Transverse colon (tissue), 4 donors: ENCODE results near the gene SHLD1. TPM values are rescaled to one million over a fixed set of nuclear protein-coding genes. Genes with fewer than 3 reads are reported as not detected.

ENCODE experiments used
- DNase-seq: peaks from one replicate; pipeline ENCODE4 v3.0.0-alpha.2; 2019
- H3K27ac ChIP-seq, 4 donors: fragments of 200-600 bp; sonication (generic); 2 replicates each; pipeline ENCODE4 v1.5.1; 2016 to 2018; ENCODE audit warnings: inconsistent platforms in 4 of 4
- H3K27me3 ChIP-seq: fragments of 200-600 bp; sonication (generic); 2 replicates; pipeline ENCODE4 v1.5.1; 2017; ENCODE audit warnings: inconsistent platforms
- H3K36me3 ChIP-seq, 4 donors: fragments of 200-600 bp; sonication (generic); 2 replicates each; pipeline ENCODE4 v1.5.1; 2017 to 2019; ENCODE audit warnings: inconsistent platforms in 4 of 4
- H3K4me1 ChIP-seq, 4 donors: fragments of 200-600 bp; sonication (generic); 2 replicates each; pipeline ENCODE4 v1.5.1; 2017 to 2020; ENCODE audit warnings: inconsistent platforms in 4 of 4
- H3K4me3 ChIP-seq, 4 donors: fragments of 200-600 bp; sonication (generic); 1 replicate in 1 of 4; 2 replicates in 3 of 4; pipeline versions ENCODE4 v1.5.1 to v1.6.1; 2017 to 2019; ENCODE audit warnings: inconsistent platforms in 4 of 4
- H3K9me3 ChIP-seq, 2 donors: fragments of 200-600 bp; sonication (generic); 2 replicates each; pipeline ENCODE4 v1.5.1; 2017 to 2019; ENCODE audit warnings: inconsistent platforms in 2 of 2
- CTCF ChIP-seq, 5 experiments: fragments of 200-600 bp in 3 of 5; fragments of 450-650 bp in 2 of 5; sonication (generic) in 3 of 5; IDR thresholded peaks; 1 replicate in 2 of 5; 2 replicates in 3 of 5; pipeline ENCODE4 v1.5.1; 2016 to 2017; ENCODE audit warnings: antibody characterized with exemption in 5 of 5, inconsistent platforms in 3 of 5, mild to moderate bottlenecking in 2 of 5, moderate library complexity in 1 of 5
- EP300 ChIP-seq: sonication (generic); formaldehyde crosslinking; IDR thresholded peaks from one replicate; pipeline ENCODE4 v1.6.1; 2017; ENCODE audit warnings: antibody characterized with exemption, low read depth
- POLR2A ChIP-seq: fragments of 450-650 bp; IDR thresholded peaks from one replicate; pipeline ENCODE4 v1.6.1; 2016; ENCODE audit warnings: antibody characterized with exemption, mild to moderate bottlenecking, moderate library complexity
- POLR2AphosphoS5 ChIP-seq, 3 donors: sonication (generic); formaldehyde crosslinking; IDR thresholded peaks; one replicate each; pipeline ENCODE4 v1.6.1; 2016; ENCODE audit warnings: antibody characterized with exemption in 3 of 3
- WGBS, 2 donors: methylation state at CpG; one replicate each; pipeline ENCODE4 v1.1.5; 2018; ENCODE audit warnings: low coverage in 1 of 2; 5-methylcytosine and 5-hydroxymethylcytosine counted together
- in situ Hi-C, 4 donors: fragments of 200-750 bp; cut with MboI; loops; one replicate each; pipeline versions ENCODE4 v1.15.0 to v1.15.1; 2017; ENCODE audit warnings: low sequenced_read_pairs in 3 of 4, low pct_ligation_motif_present in 1 of 4, low pct_unique_long_range_greater_than_20kb in 1 of 4
- intact Hi-C: fragments of 100-400 bp; cut with DNase I; formaldehyde crosslinking; loops from one replicate; pipeline ENCODE4 v1.15.1; 2023; ENCODE audit warnings: low total_unique reads
- total RNA-seq, 4 donors: library from RNA; depleted of rRNA; stranded (reverse); fragments of >200 nt; gene quantifications; one replicate each; pipeline ENCODE4 v1.1.0, GENCODE V29; 2016

SHLD1 gene
- total RNA-seq, 4 donors from 2014 or later, result 3.0 to 43.8 (median 6.8) TPM; not detected in 1

GRCh38 chr20:5884465-5885335, 134.5 kb downstream of the SHLD1 start:
- Histone ChIP-seq H3K4me1 (no peaks in the 10 kb centered on the region), H3K4me3 (no peak overlapping the region), H3K36me3 (no peaks in the 10 kb centered on the region), H3K9me3 (no peaks in the 10 kb centered on the region), H3K27me3 (no peaks in the 10 kb centered on the region), H3K27ac (no peak overlapping the region)
- DNase-seq, result no peak
- in situ Hi-C loops, result no loop called here
- intact Hi-C loops, result no loop called here
- TF ChIP-seq CTCF (IDR thresholded peaks at IDR 0.05) (no peak), POLR2A (no peak), EP300 (no peak), POLR2AphosphoS5 (IDR thresholded peaks at IDR 0.05) (no peak)
- 76 to 81% methylated on average over 3 to 8 of the region's 8 CpGs for WGBS, 2 donors

- DNase-seq, result no peak
- no peaks in the 10 kb centered on the region for H3K4me1 ChIP-seq
- WGBS, 2 donors, result 77 to 79% methylated on average over 5 to 6 of the region's 6 CpGs
- H3K4me3 ChIP-seq, result no peak overlapping the region
- H3K9me3 ChIP-seq, result no peaks in the 10 kb centered on the region
- no peak overlapping the region for H3K27ac ChIP-seq
- TF ChIP-seq CTCF (IDR thresholded peaks at IDR 0.05), result no peak
- TF ChIP-seq POLR2A, result no peak
- TF ChIP-seq POLR2AphosphoS5 (IDR thresholded peaks at IDR 0.05), result no peak
- TF ChIP-seq EP300, result no peak
- intact Hi-C loops, result no loop called here
- H3K36me3 ChIP-seq, result no peaks in the 10 kb centered on the region
- in situ Hi-C loops, result no loop called here
- H3K27me3 ChIP-seq, result no peaks in the 10 kb centered on the region
These were observed 135.7 kb downstream of the SHLD1 start for GRCh38 chr20:5885866-5886265.

- H3K27me3 ChIP-seq, result no peaks in the 10 kb centered on the region
- no peaks in the 10 kb centered on the region for H3K9me3 ChIP-seq
- no peaks in the 10 kb centered on the region for H3K4me1 ChIP-seq
- TF ChIP-seq POLR2A (no peak), CTCF (IDR thresholded peaks at IDR 0.05) (no peak), EP300 (no peak), POLR2AphosphoS5 (IDR thresholded peaks at IDR 0.05) (no peak)
- H3K4me3 ChIP-seq, result no peak overlapping the region
- H3K27ac ChIP-seq, result no peak overlapping the region
- no peaks in the 10 kb centered on the region for H3K36me3 ChIP-seq
- 72 to 78% methylated on average over 2 to 4 of the region's 4 CpGs for WGBS, 2 donors
- in situ Hi-C loops (no loop called here), intact Hi-C loops (no loop called here)
- DNase-seq, result no peak
These were observed 136.6 kb downstream of the SHLD1 start for GRCh38 chr20:5886788-5887187.

- TF ChIP-seq CTCF (IDR thresholded peaks at IDR 0.05) (no peak), EP300 (no peak), POLR2AphosphoS5 (IDR thresholded peaks at IDR 0.05) (no peak), POLR2A (no peak)
- Histone ChIP-seq H3K4me1 (no peaks in the 10 kb centered on the region), H3K27ac (no peak overlapping the region), H3K27me3 (peaks cover 4% of the 10 kb centered on the region), H3K4me3 (no peak overlapping the region), H3K9me3 (no peaks in the 10 kb centered on the region), H3K36me3 (no peaks in the 10 kb centered on the region)
- intact Hi-C loops, result no loop called here
- 40 to 73% methylated on average over 1 to 5 of the region's 5 CpGs for WGBS, 2 donors
- DNase-seq, result no peak
- in situ Hi-C loops, result no loop called here
These were observed 137.2 kb downstream of the SHLD1 start for GRCh38 chr20:5887386-5887785.
